ENCODE measurements around the gene UNC13C.

Gene UNC13C

GRCh38 chr15:54109014-54109413, 130.8 kb downstream of the UNC13C start:
- no peak for DNase-seq (ENCODE audit: low spot score)

- DNase-seq (ENCODE audit: low spot score) = no peak
Measured at GRCh38 chr15:54119051-54119450, 140.8 kb downstream of the UNC13C start.

GRCh38 chr15:54120949-54121463, 142.8 kb downstream of the UNC13C start:
- no peak for DNase-seq (ENCODE audit: low spot score)

- DNase-seq (ENCODE audit: low spot score) = no peak
Measured at GRCh38 chr15:54127574-54127973, 149.3 kb downstream of the UNC13C start.

GRCh38 chr15:54131410-54131809, 153.2 kb downstream of the UNC13C start:
- DNase-seq (ENCODE audit: low spot score) = no peak

- DNase-seq (ENCODE audit: low spot score) = no peak
Measured at GRCh38 chr15:54149115-54149531, 170.9 kb downstream of the UNC13C start.

GRCh38 chr15:54150255-54150654, 172.0 kb downstream of the UNC13C start:
- DNase-seq (ENCODE audit: low spot score) = no peak

GRCh38 chr15:54159012-54159411, 180.8 kb downstream of the UNC13C start:
- DNase-seq (ENCODE audit: low spot score) = no peak

GRCh38 chr15:54187325-54187724, 209.1 kb downstream of the UNC13C start:
- no peak for DNase-seq (ENCODE audit: low spot score)

- DNase-seq (ENCODE audit: low spot score) = no peak
Measured at GRCh38 chr15:54197995-54198394, 219.8 kb downstream of the UNC13C start.

- DNase-seq (ENCODE audit: low spot score) = no peak
Measured at GRCh38 chr15:54206586-54207321, 228.5 kb downstream of the UNC13C start.

- no peak for DNase-seq (ENCODE audit: low spot score)
Measured at GRCh38 chr15:54208786-54209185, 230.5 kb downstream of the UNC13C start.

- no peak for DNase-seq (ENCODE audit: low spot score)
Measured at GRCh38 chr15:54212635-54213034, 234.4 kb downstream of the UNC13C start.

GRCh38 chr15:54226455-54226854, 248.2 kb downstream of the UNC13C start:
- DNase-seq (ENCODE audit: low spot score) = no peak

GRCh38 chr15:54227569-54227968, 249.3 kb downstream of the UNC13C start:
- no peak for DNase-seq (ENCODE audit: low spot score)

- DNase-seq (ENCODE audit: low spot score) = no peak
Measured at GRCh38 chr15:54250326-54250725, 272.1 kb downstream of the UNC13C start.

- DNase-seq (ENCODE audit: low spot score) = no peak
Measured at GRCh38 chr15:54256190-54256589, 277.9 kb downstream of the UNC13C start.

- DNase-seq (ENCODE audit: low spot score) = peak; percentile 9
Measured at GRCh38 chr15:54273928-54274327, 295.7 kb downstream of the UNC13C start.

- no peak for DNase-seq (ENCODE audit: low spot score)
Measured at GRCh38 chr15:54277834-54278233, 299.6 kb downstream of the UNC13C start.

GRCh38 chr15:54280726-54281125, 302.5 kb downstream of the UNC13C start:
- DNase-seq (ENCODE audit: low spot score) = no peak

- DNase-seq (ENCODE audit: low spot score) = no peak
Measured at GRCh38 chr15:54282228-54282836, 304.1 kb downstream of the UNC13C start.

GRCh38 chr15:54288049-54288448, 309.8 kb downstream of the UNC13C start:
- peak; percentile 40 for DNase-seq (ENCODE audit: low spot score)

- peak; percentile 71 for DNase-seq (ENCODE audit: low spot score)
Measured at GRCh38 chr15:54289590-54290136, 311.4 kb downstream of the UNC13C start.
